Neural cell (in vitro differentiated cells): Measurements from ENCODE around the gene TMEM14B.

Experiments
- CTCF ChIP-seq: fragments of 450-650 bp; IDR thresholded peaks from 2 replicates; pipeline ENCODE4 v1.5.1; 2014; ENCODE audit warnings: antibody characterized with exemption, mild to moderate bottlenecking, moderate library complexity; ENCODE audit not compliant: poor library complexity, severe bottlenecking
- EP300 ChIP-seq: fragments of 450-650 bp; conservative IDR thresholded peaks from 2 replicates; pipeline ENCODE4 v1.6.1; 2014; ENCODE audit warnings: antibody characterized with exemption, mild to moderate bottlenecking, moderate library complexity; ENCODE audit not compliant: poor library complexity, severe bottlenecking
- EZH2 ChIP-seq: fragments of 200-600, 300-800 bp; shearing (Covaris generic), sonication (generic); IDR thresholded peaks from 2 replicates; pipeline ENCODE4 v1.6.1; 2014; ENCODE audit warnings: antibody characterized with exemption, low read length, borderline replicate concordance, mild to moderate bottlenecking; ENCODE audit not compliant: insufficient read depth, poor library complexity, severe bottlenecking
- MXI1 ChIP-seq: fragments of 450-650 bp; conservative IDR thresholded peaks from 2 replicates; pipeline ENCODE4 v1.6.1; 2014; ENCODE audit warnings: antibody characterized with exemption, mild to moderate bottlenecking; ENCODE audit not compliant: poor library complexity, severe bottlenecking
- REST ChIP-seq: IDR thresholded peaks from 2 replicates; pipeline ENCODE4 v1.6.1; 2012; ENCODE audit warnings: borderline replicate concordance
- SMC3 ChIP-seq: fragments of 450-650 bp; conservative IDR thresholded peaks from 2 replicates; pipeline ENCODE4 v1.6.1; 2014; ENCODE audit warnings: antibody characterized with exemption, mild to moderate bottlenecking, moderate library complexity; ENCODE audit not compliant: poor library complexity

- TF ChIP-seq CTCF, result no peak
- no peak for TF ChIP-seq MXI1
- no peak for TF ChIP-seq EZH2
- TF ChIP-seq REST, result no peak
- TF ChIP-seq SMC3, result no peak
- TF ChIP-seq EP300, result no peak
Observed at GRCh38 chr6:10800810-10801209, 53.2 kb downstream of the TMEM14B start.
